Thymus (tissue), 14 donors: ENCODE data around the gene ATP10D. TPM values are rescaled to one million over a fixed set of nuclear protein-coding genes. Genes with fewer than 3 reads are reported as not detected.

ENCODE experiments used
- DNase-seq, 9 donors: peaks; one replicate each; pipeline ENCODE4 v3.0.0-alpha.2; 2013; ENCODE audit warnings: low spot score in 9 of 9, low read depth in 6 of 9, missing footprints in 1 of 9
- H3K27ac ChIP-seq, 2 donors: one replicate each; pipeline ENCODE4 v1.5.1; 2013; ENCODE audit warnings: control low read depth in 1 of 2, low read depth in 1 of 2, low read length in 1 of 2, mild to moderate bottlenecking in 1 of 2, moderate library complexity in 1 of 2
- H3K27me3 ChIP-seq, 2 donors: one replicate each; pipeline ENCODE4 v1.5.1; 2013; ENCODE audit warnings: low read length in 1 of 2; ENCODE audit not compliant: control insufficient read depth in 2 of 2, insufficient read depth in 1 of 2
- H3K36me3 ChIP-seq, 2 donors: one replicate each; pipeline ENCODE4 v1.5.1; 2013; ENCODE audit warnings: low read length in 1 of 2, mild to moderate bottlenecking in 1 of 2, moderate library complexity in 1 of 2; ENCODE audit not compliant: control insufficient read depth in 2 of 2, insufficient read depth in 2 of 2
- H3K4me1 ChIP-seq, 2 donors: one replicate each; pipeline ENCODE4 v1.5.1; 2013; ENCODE audit warnings: low read length in 2 of 2; ENCODE audit not compliant: control insufficient read depth in 2 of 2, insufficient read depth in 2 of 2
- H3K4me3 ChIP-seq, 2 donors: one replicate each; pipeline ENCODE4 v1.5.1; 2013; ENCODE audit warnings: low read length in 2 of 2, control low read depth in 1 of 2, mild to moderate bottlenecking in 1 of 2
- H3K9me3 ChIP-seq, 2 donors: one replicate each; pipeline ENCODE4 v1.5.1; 2013; ENCODE audit warnings: low read length in 1 of 2, mild to moderate bottlenecking in 1 of 2; ENCODE audit not compliant: control insufficient read depth in 2 of 2, insufficient read depth in 1 of 2
- WGBS: extraction: QIAGEN DNeasy Blood & Tissue Kit; methylation state at CpG from one replicate; pipeline ENCODE4 v1.1.7; 2013; 5-methylcytosine and 5-hydroxymethylcytosine counted together
- long read RNA-seq, 10 donors: transcript quantifications; one replicate each; lab custom pipeline, GENCODE V29; 2026
- polyA plus RNA-seq: library from polyadenylated mRNA; stranded (reverse); fragments of 200-250 nt; gene quantifications from one replicate; pipeline ENCODE4 v1.2.3, GENCODE V29; 2013
- total RNA-seq: library from RNA; stranded (reverse); fragments of 120-200 nt; gene quantifications from one replicate; pipeline ENCODE4 v1.2.4, GENCODE V29; 2013
- donor health status: healthy.

The ATP10D gene
- total RNA-seq = 7.2 TPM
- polyA plus RNA-seq = 8.4 TPM
- long read RNA-seq, donor 1 = 0 reads
- long read RNA-seq, donor 2 = 0 reads
- long read RNA-seq, donor 3, full-length matches to known transcripts = 2 of 2 reads
- long read RNA-seq, donor 3, partial matches to known transcripts = 0 of 2 reads
- long read RNA-seq, donor 3, other reads (novel, unspliced or antisense) = 0 of 2 reads
- long read RNA-seq, donor 4 = 0 reads
- long read RNA-seq, donor 5, full-length matches to known transcripts = 2 of 2 reads
- long read RNA-seq, donor 5, partial matches to known transcripts = 0 of 2 reads
- long read RNA-seq, donor 5, other reads (novel, unspliced or antisense) = 0 of 2 reads
- long read RNA-seq, donor 6, partial matches to known transcripts = 0 of 1 reads
- long read RNA-seq, donor 6, other reads (novel, unspliced or antisense) = 0 of 1 reads
- long read RNA-seq, donor 7, partial matches to known transcripts = 0 of 1 reads
- long read RNA-seq, donor 7, other reads (novel, unspliced or antisense) = 0 of 1 reads
- long read RNA-seq, donor 8 = 0 reads
- long read RNA-seq, donor 9 = 0 reads
- long read RNA-seq, donor 10 = 0 reads

GRCh38 chr4:47485047-47485692 is at the start of gene ATP10D:
Gene ATP10D (plus strand): TSS chr4:47485275. CDS start chr4:47512541, 27,266 bp downstream.
- Histone ChIP-seq H3K36me3 (no peaks in the 10 kb centered on the region), H3K4me3 (peak within 1 kb of the TSS; percentile 69 to 70), H3K27me3 (no peaks in the 10 kb centered on the region), H3K9me3 (no peaks in the 10 kb centered on the region), H3K27ac (peak within 1 kb of the TSS; percentile 83 to 86), H3K4me1 (peaks cover 0 to 3% of the 10 kb centered on the region in 2 donors)
- DNase-seq = peak; percentile 40 to 82 (median 63)
- WGBS = 1% methylated on average over 34 of the region's 34 CpGs

- no peak overlapping the region for H3K4me3 ChIP-seq
- no peaks in the 10 kb centered on the region for H3K9me3 ChIP-seq
- no peaks in the 10 kb centered on the region for H3K4me1 ChIP-seq
- 10% methylated on average over 5 of the region's 5 CpGs for WGBS
- no peaks in the 10 kb centered on the region for H3K36me3 ChIP-seq
- H3K27ac ChIP-seq = no peak overlapping the region
- no peaks in the 10 kb centered on the region for H3K27me3 ChIP-seq
- peak in 2 of 9 donors; percentile 4 to 22 for DNase-seq
These were observed 42.1 kb upstream of the ATP10D start for GRCh38 chr4:47442980-47443379.

- Histone ChIP-seq H3K4me3 (no peak overlapping the region), H3K4me1 (no peaks in the 10 kb centered on the region), H3K9me3 (no peaks in the 10 kb centered on the region), H3K36me3 (no peaks in the 10 kb centered on the region), H3K27me3 (no peaks in the 10 kb centered on the region), H3K27ac (no peak overlapping the region)
- 98% methylated on average over 2 of the region's 2 CpGs for WGBS
- DNase-seq = no peak
These were observed 41.0 kb upstream of the ATP10D start for GRCh38 chr4:47444031-47444430.

- Histone ChIP-seq H3K36me3 (peaks cover 4 to 17% of the 10 kb centered on the region in 2 donors), H3K4me3 (no peak overlapping the region), H3K9me3 (no peaks in the 10 kb centered on the region), H3K27me3 (no peaks in the 10 kb centered on the region), H3K4me1 (no peaks in the 10 kb centered on the region), H3K27ac (no peak overlapping the region)
- 84% methylated on average over 4 of the region's 4 CpGs for WGBS
- no peak for DNase-seq
These were observed 33.4 kb upstream of the ATP10D start for GRCh38 chr4:47451657-47452056.

GRCh38 chr4:47462799-47463234 is 22.3 kb upstream of the ATP10D start:
- Histone ChIP-seq H3K4me1 (peaks cover 7% of the 10 kb centered on the region in 2 donors), H3K4me3 (peak overlapping the region; percentile 73 to 81), H3K27me3 (no peaks in the 10 kb centered on the region), H3K27ac (peak overlapping the region; percentile 25 to 48), H3K36me3 (no peaks in the 10 kb centered on the region), H3K9me3 (no peaks in the 10 kb centered on the region)
- peak in 3 of 9 donors; percentile 5 to 13 (median 13) for DNase-seq
- 19% methylated on average over 6 of the region's 6 CpGs for WGBS

GRCh38 chr4:47463235-47463956 is 21.7 kb upstream of the ATP10D start, which contains the start of gene COMMD8:
Gene COMMD8 (minus strand): TSS chr4:47463702. CDS start chr4:47463651, 51 bp downstream.
- Histone ChIP-seq H3K27me3 (no peaks in the 10 kb centered on the region), H3K36me3 (no peaks in the 10 kb centered on the region), H3K4me1 (peaks cover 7% of the 10 kb centered on the region in 2 donors), H3K9me3 (no peaks in the 10 kb centered on the region), H3K27ac (peak within 1 kb of the TSS; percentile 56 to 88), H3K4me3 (peak within 1 kb of the TSS; percentile 73 to 81)
- DNase-seq = peak; percentile 90 to 98 (median 94)
- under 1% methylated on average over 51 of the region's 51 CpGs for WGBS

GRCh38 chr4:47465004-47465403 is 20.1 kb upstream of the ATP10D start:
- no peak for DNase-seq
- WGBS = 93% methylated on average over 2 of the region's 2 CpGs
- no peak overlapping the region for H3K27ac ChIP-seq

GRCh38 chr4:47466056-47466785 is 18.9 kb upstream of the ATP10D start:
- Histone ChIP-seq H3K9me3 (no peaks in the 10 kb centered on the region), H3K27ac (no peak overlapping the region), H3K36me3 (no peaks in the 10 kb centered on the region), H3K4me1 (peaks cover 7% of the 10 kb centered on the region in 2 donors), H3K27me3 (no peaks in the 10 kb centered on the region), H3K4me3 (no peak overlapping the region)
- no peak for DNase-seq
- WGBS = 48% methylated on average over 2 of the region's 2 CpGs

More at GRCh38 chr4:47465004-47465403, 20.1 kb upstream of the ATP10D start:
- H3K4me1 ChIP-seq = peaks cover 7% of the 10 kb centered on the region in 2 donors
- no peaks in the 10 kb centered on the region for H3K9me3 ChIP-seq
- no peak overlapping the region for H3K4me3 ChIP-seq
- no peaks in the 10 kb centered on the region for H3K36me3 ChIP-seq
- no peaks in the 10 kb centered on the region for H3K27me3 ChIP-seq
